IMR-90 (cell line): ENCODE data around the gene CNOT6. TPM values are rescaled to one million over a fixed set of nuclear protein-coding genes. Genes with fewer than 3 reads are reported as not detected.

Experiments
- ATAC-seq: fragments of 200-7000 bp; cut with Tn5 transposase; 2 replicates; pipeline ENCODE4 v1.9.1; 2020; ENCODE audit warnings: low read depth, mild to moderate bottlenecking, moderate library complexity
- BruUV-seq: library from RNA; stranded (reverse); fragments of 400-500 nt; replicated peaks from 2 replicates; lab custom pipeline; 2021; lab: Mats Ljungman, UMichigan
- CTCF ChIA-PET: fragments of 300-600 bp; formaldehyde crosslinking; extraction: SDS; loops from one replicate; lab custom pipeline; 2021; ENCODE audit warnings: antibody characterized with exemption; lab: Yijun Ruan, JAX
- POLR2A ChIA-PET: fragments of 300-600 bp; sonication (Branson Sonifier 250); formaldehyde crosslinking; loops from one replicate; lab custom pipeline; 2022; ENCODE audit warnings: antibody characterized with exemption; ENCODE audit not compliant: unreplicated experiment; lab: Charles Lee
- DNase-seq: peaks from one replicate; pipeline ENCODE4 v3.0.0; 2013
- H2AFZ ChIP-seq: replicated peaks from 2 replicates; pipeline ENCODE3; 2013; ENCODE audit warnings: low read length, mild to moderate bottlenecking; ENCODE audit not compliant: poor library complexity
- H2AK5ac ChIP-seq: 2 replicates; pipeline ENCODE4 v1.6.1; 2013; ENCODE audit warnings: low read depth, low read length, inconsistent platforms
- H2AK9ac ChIP-seq: replicated peaks from 2 replicates; pipeline ENCODE3; 2013; ENCODE audit warnings: mild to moderate bottlenecking, low read depth, low read length, moderate library complexity; ENCODE audit not compliant: poor library complexity
- H2BK120ac ChIP-seq: 2 replicates; pipeline ENCODE4 v1.6.1; 2013; ENCODE audit warnings: low read depth, low read length, inconsistent platforms
- H2BK15ac ChIP-seq: 3 replicates; pipeline ENCODE4 v1.6.1; 2013; ENCODE audit warnings: low read depth, low read length, inconsistent platforms
- H2BK20ac ChIP-seq: 2 replicates; pipeline ENCODE4 v1.6.1; 2013; ENCODE audit warnings: low read depth, mild to moderate bottlenecking, inconsistent platforms, low read length, moderate library complexity
- H2BK5ac ChIP-seq: 2 replicates; pipeline ENCODE4 v1.6.1; 2013; ENCODE audit warnings: mild to moderate bottlenecking, low read depth, low read length, inconsistent platforms; ENCODE audit not compliant: poor library complexity, severe bottlenecking
- H3K14ac ChIP-seq: replicated peaks from 2 replicates; pipeline ENCODE4 v1.6.1; 2013; ENCODE audit warnings: low read depth, low read length, inconsistent platforms
- H3K18ac ChIP-seq: 2 replicates; pipeline ENCODE4 v1.6.1; 2013; ENCODE audit warnings: low read depth, low read length, control low read depth
- H3K23ac ChIP-seq: 2 replicates; pipeline ENCODE4 v1.6.1; 2013; ENCODE audit warnings: low read depth, low read length, inconsistent platforms
- H3K27ac ChIP-seq: 2 replicates; pipeline ENCODE4 v1.5.1; 2013; ENCODE audit warnings: mild to moderate bottlenecking, control low read depth, low read length; ENCODE audit not compliant: insufficient read depth
- H3K27me3 ChIP-seq: 2 replicates; pipeline ENCODE4 v1.6.1; 2013; ENCODE audit warnings: low read length; ENCODE audit not compliant: control insufficient read depth, insufficient read depth
- H3K36me3 ChIP-seq: 2 replicates; pipeline ENCODE4 v1.6.1; 2013; ENCODE audit warnings: low read length, mixed read lengths; ENCODE audit not compliant: control insufficient read depth, insufficient read depth
- H3K4ac ChIP-seq: 2 replicates; pipeline ENCODE4 v1.6.1; 2013; ENCODE audit warnings: low read depth, low read length, inconsistent platforms
- H3K4me1 ChIP-seq: 2 replicates; pipeline ENCODE4 v1.6.1; 2013; ENCODE audit warnings: low read length, mixed read lengths; ENCODE audit not compliant: control insufficient read depth, insufficient read depth
- H3K4me2 ChIP-seq: 2 replicates; pipeline ENCODE4 v1.6.1; 2013; ENCODE audit warnings: low read depth, mild to moderate bottlenecking, control low read depth, low read length, moderate library complexity
- H3K4me3 ChIP-seq: 2 replicates; pipeline ENCODE4 v1.5.1; 2013; ENCODE audit warnings: low read depth, mild to moderate bottlenecking, control low read depth, low read length, moderate library complexity; ENCODE audit not compliant: insufficient read depth
- H3K56ac ChIP-seq: 2 replicates; pipeline ENCODE4 v1.6.1; 2013; ENCODE audit warnings: low read length, inconsistent platforms; ENCODE audit not compliant: insufficient read depth; ENCODE audit errors: extremely low read depth
- H3K79me1 ChIP-seq, 2 experiments: 2 replicates each; pipeline ENCODE4 v1.6.1; 2013; ENCODE audit warnings: low read length in 2 of 2, inconsistent platforms in 1 of 2, low read depth in 1 of 2
- H3K9ac ChIP-seq: 2 replicates; pipeline ENCODE4 v1.6.1; 2013; ENCODE audit warnings: low read depth, low read length, control low read depth
- H3K9me1 ChIP-seq: 2 replicates; pipeline ENCODE4 v1.6.1; 2013; ENCODE audit warnings: low read length, inconsistent platforms; ENCODE audit not compliant: insufficient read depth
- H3K9me3 ChIP-seq: 2 replicates; pipeline ENCODE4 v1.6.1; 2013; ENCODE audit warnings: low read length; ENCODE audit not compliant: control insufficient read depth, insufficient read depth
- H4K20me1 ChIP-seq: 2 replicates; pipeline ENCODE4 v1.6.1; 2013; ENCODE audit warnings: low read length, inconsistent platforms; ENCODE audit not compliant: insufficient read depth
- H4K5ac ChIP-seq: 2 replicates; pipeline ENCODE4 v1.6.1; 2013; ENCODE audit warnings: mild to moderate bottlenecking, low read depth, low read length, control low read depth
- H4K8ac ChIP-seq, 2 experiments: 2 replicates each; pipeline ENCODE4 v1.6.1; 2013; ENCODE audit warnings: low read depth in 2 of 2, low read length in 2 of 2, control low read depth in 1 of 2, inconsistent platforms in 1 of 2
- H4K91ac ChIP-seq: 2 replicates; pipeline ENCODE4 v1.6.1; 2013; ENCODE audit warnings: low read depth, low read length, inconsistent platforms; ENCODE audit not compliant: insufficient read depth
- BHLHE40 ChIP-seq: fragments of 150-350 bp; IDR thresholded peaks from 2 replicates; pipeline ENCODE4 v1.6.1; 2016; ENCODE audit warnings: mild to moderate bottlenecking, low read depth, low read length
- CEBPB ChIP-seq: IDR thresholded peaks from 2 replicates; pipeline ENCODE4 v1.6.1; 2012; ENCODE audit warnings: low read depth, low read length, improper control_type of control experiment
- CHD1 ChIP-seq: IDR thresholded peaks from 2 replicates; pipeline ENCODE4 v1.6.1; 2012; ENCODE audit warnings: low read depth, low read length, improper control_type of control experiment
- FOS ChIP-seq: fragments of 150-350 bp; IDR thresholded peaks from 2 replicates; pipeline ENCODE4 v1.6.1; 2016; ENCODE audit warnings: low read depth, low read length
- MAFK ChIP-seq: IDR thresholded peaks from 2 replicates; pipeline ENCODE4 v1.6.1; 2012; ENCODE audit warnings: low read depth, low read length, improper control_type of control experiment
- MXI1 ChIP-seq: IDR thresholded peaks from 2 replicates; pipeline ENCODE4 v1.6.1; 2012; ENCODE audit warnings: low read depth, mild to moderate bottlenecking, low read length, moderate library complexity, borderline replicate concordance
- NFE2L2 ChIP-seq: fragments of 150-350 bp; IDR thresholded peaks from 2 replicates; pipeline ENCODE4 v1.6.1; 2016; ENCODE audit warnings: low read depth, mild to moderate bottlenecking, low read length
- RCOR1 ChIP-seq: IDR thresholded peaks from 2 replicates; pipeline ENCODE4 v1.6.1; 2012; ENCODE audit warnings: mild to moderate bottlenecking, low read length, improper control_type of control experiment; ENCODE audit not compliant: insufficient replicate concordance
- SMC3 ChIP-seq: fragments of 150-350 bp; IDR thresholded peaks from 2 replicates; pipeline ENCODE4 v1.6.1; 2016; ENCODE audit warnings: low read depth, mild to moderate bottlenecking, antibody characterized with exemption, low read length, moderate library complexity
- WGBS, 2 experiments: methylation state at CpG; one replicate each; pipeline versions ENCODE4 v1.1.5 to v1.1.7; 2013; ENCODE audit warnings: missing lambda C conversion rate in 2 of 2; ENCODE audit not compliant: insufficient read length in 1 of 2; ENCODE audit errors: extremely low coverage in 2 of 2; 5-methylcytosine and 5-hydroxymethylcytosine counted together
- dilution Hi-C: fragments of 300-500 bp; cut with HindIII; formaldehyde crosslinking; loops from one replicate; pipeline ENCODE4 v1.14.3; 2018; ENCODE audit warnings: low sequenced_read_pairs; ENCODE audit not compliant: unreplicated experiment
- in situ Hi-C: fragments of 300-500 bp; cut with MboI; formaldehyde crosslinking; loops from 3 replicates; pipeline ENCODE4 v1.14.3; 2019; ENCODE audit warnings: low sequenced_read_pairs, inconsistent platforms, mixed read lengths
- intact Hi-C: fragments of 100-400 bp; cut with micrococcal nuclease; formaldehyde crosslinking; loops from 2 replicates; pipeline ENCODE4 v1.10.0; 2022
- polyA plus RNA-seq, 3 experiments: library from polyadenylated mRNA; depleted of rRNA; stranded (reverse); fragments of >200 nt; gene quantifications; 2 replicates each; pipeline ENCODE4 v1.2.3, GENCODE V29; 2012; ENCODE audit warnings: low replicate concordance in 1 of 3
- total RNA-seq: library from RNA; depleted of rRNA; stranded (reverse); fragments of >200 nt; gene quantifications from 2 replicates; pipeline ENCODE4 v1.2.3, GENCODE V29; 2012
- TF ChIP-seq, protein P1 (sequence below): fragments of 150-350 bp; IDR thresholded peaks from 2 replicates; pipeline ENCODE4 v1.6.1; 2016; ENCODE audit warnings: low read depth, mild to moderate bottlenecking, low read length, moderate library complexity, borderline replicate concordance
- TF ChIP-seq, protein P2 (sequence below): fragments of 150-350 bp; IDR thresholded peaks from 2 replicates; pipeline ENCODE4 v1.6.1; 2017; ENCODE audit warnings: mild to moderate bottlenecking, antibody characterized with exemption, low read length, low read depth

CNOT6 gene
- total and polyA plus RNA-seq, 2 of the 4 experiments (the other 2 are of a cell fraction): 9.7 to 10.8 TPM

DNA sequence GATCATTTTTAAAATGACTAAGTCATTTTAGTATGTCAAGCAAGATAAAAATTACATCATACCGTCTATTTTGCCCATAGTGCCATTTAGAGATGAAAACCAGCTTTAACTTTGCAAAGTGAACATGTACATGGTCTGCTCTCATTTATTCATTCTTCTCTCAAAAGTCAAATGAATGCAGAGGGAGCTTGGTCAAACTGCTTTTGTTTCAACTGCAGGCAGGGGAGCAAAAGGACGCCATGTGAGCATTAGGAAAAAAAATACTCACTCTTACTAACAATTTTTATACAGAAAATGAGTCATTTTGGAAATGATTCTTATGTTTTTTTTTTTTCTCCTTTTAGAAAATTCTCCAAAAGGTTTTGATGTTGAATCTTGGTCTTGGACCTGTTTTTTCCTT, 81.4 kb downstream of the CNOT6 start:
- Histone ChIP-seq H4K5ac (no peak overlapping the region), H4K20me1 (no peaks in the 10 kb centered on the region; the same call in none of the 2 replicates), H3K4me2 (no peak overlapping the region), H3K4ac (no peak overlapping the region), H3K4me1 (no peaks in the 10 kb centered on the region), H3K79me1 (peaks cover 0 to 3% of the 10 kb centered on the region in 2 experiments; a peak in 2 of 4 replicates), H3K27ac (no peak overlapping the region), H4K8ac (no peak overlapping the region), H3K23ac (no peak overlapping the region), H3K56ac (no peak overlapping the region), H3K36me3 (peaks cover 22% of the 10 kb centered on the region), H2AK5ac (no peak overlapping the region), H3K9me1 (peaks cover 4% of the 10 kb centered on the region; the same call in 1 of the 2 replicates), H3K18ac (no peak overlapping the region), H4K91ac (no peak overlapping the region), H2BK5ac (no peak overlapping the region), H3K14ac (no peak overlapping the region), H2BK120ac (no peak overlapping the region), H3K4me3 (no peak overlapping the region), H2AK9ac (no peak overlapping the region), H2BK15ac (no peak overlapping the region), H3K9ac (no peak overlapping the region), H2BK20ac (no peak overlapping the region), H2AFZ (no peak overlapping the region), H3K9me3 (no peaks in the 10 kb centered on the region), H3K27me3 (no peaks in the 10 kb centered on the region)
- ATAC-seq (no peak), DNase-seq (peak; percentile 17)
- no CpG with 5 or more reads among the region's 2 CpGs for WGBS, 2 experiments
- intact Hi-C loops (no loop called here), in situ Hi-C loops (no loop called here), dilution Hi-C loops (no loop called here)
- POLR2A ChIA-PET: no interaction called here
- CTCF ChIA-PET: interaction anchor here (1.1 to 1.2 kb wide), 2 partner anchors 8 to 14 kb away, joined by 3 read pairs; no protein-coding TSS in a partner anchor
- BruUV-seq: no TSS peak
- TF ChIP-seq, protein P1, sequence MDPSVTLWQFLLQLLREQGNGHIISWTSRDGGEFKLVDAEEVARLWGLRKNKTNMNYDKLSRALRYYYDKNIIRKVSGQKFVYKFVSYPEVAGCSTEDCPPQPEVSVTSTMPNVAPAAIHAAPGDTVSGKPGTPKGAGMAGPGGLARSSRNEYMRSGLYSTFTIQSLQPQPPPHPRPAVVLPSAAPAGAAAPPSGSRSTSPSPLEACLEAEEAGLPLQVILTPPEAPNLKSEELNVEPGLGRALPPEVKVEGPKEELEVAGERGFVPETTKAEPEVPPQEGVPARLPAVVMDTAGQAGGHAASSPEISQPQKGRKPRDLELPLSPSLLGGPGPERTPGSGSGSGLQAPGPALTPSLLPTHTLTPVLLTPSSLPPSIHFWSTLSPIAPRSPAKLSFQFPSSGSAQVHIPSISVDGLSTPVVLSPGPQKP: no peak
- TF ChIP-seq NFE2L2 (no peak), MXI1 (no peak), CEBPB (no peak), BHLHE40 (no peak), SMC3 (no peak), MAFK (no peak), CHD1 (no peak), FOS (no peak), RCOR1 (no peak)
- TF ChIP-seq, protein P2, sequence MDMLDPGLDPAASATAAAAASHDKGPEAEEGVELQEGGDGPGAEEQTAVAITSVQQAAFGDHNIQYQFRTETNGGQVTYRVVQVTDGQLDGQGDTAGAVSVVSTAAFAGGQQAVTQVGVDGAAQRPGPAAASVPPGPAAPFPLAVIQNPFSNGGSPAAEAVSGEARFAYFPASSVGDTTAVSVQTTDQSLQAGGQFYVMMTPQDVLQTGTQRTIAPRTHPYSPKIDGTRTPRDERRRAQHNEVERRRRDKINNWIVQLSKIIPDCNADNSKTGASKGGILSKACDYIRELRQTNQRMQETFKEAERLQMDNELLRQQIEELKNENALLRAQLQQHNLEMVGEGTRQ: no peak
